OCI-LY3 (cell line): ENCODE results near the gene MYO15B.

Source experiments
- H2AFZ ChIP-seq: fragments of 200-600, 300-600 bp; shearing (Covaris generic); 2 replicates; pipeline ENCODE4 v1.6.0; 2014; ENCODE audit warnings: antibody characterized with exemption, low read depth, low read length
- H3K27ac ChIP-seq: fragments of 200-600, 300-600 bp; sonication (generic); 2 replicates; pipeline ENCODE4 v1.5.1; 2014; ENCODE audit warnings: mild to moderate bottlenecking, low read length, moderate library complexity, mixed read lengths
- H3K27me3 ChIP-seq: fragments of 200-600, 300-600 bp; sonication (generic); 2 replicates; pipeline ENCODE4 v1.6.1; 2014; ENCODE audit warnings: low read depth, low read length, mixed read lengths
- H3K36me3 ChIP-seq: fragments of 200-600, 300-600 bp; sonication (generic); replicated peaks from 2 replicates; pipeline ENCODE3; 2014; ENCODE audit warnings: low read depth, low read length, mixed read lengths
- H3K4me1 ChIP-seq: fragments of 300-600, 200-600 bp; sonication (generic); 2 replicates; pipeline ENCODE4 v1.6.1; 2014; ENCODE audit warnings: low read length, mixed read lengths
- H3K4me2 ChIP-seq: fragments of 200-600, 300-600 bp; sonication (generic); 2 replicates; pipeline ENCODE4 v1.6.1; 2014; ENCODE audit warnings: low read length, mixed read lengths
- H3K4me3 ChIP-seq: fragments of 300-600, 200-600 bp; sonication (generic); 2 replicates; pipeline ENCODE4 v1.5.1; 2014; ENCODE audit warnings: antibody characterized with exemption, mild to moderate bottlenecking, low read length, moderate library complexity
- H3K79me2 ChIP-seq: fragments of 300-600, 200-600 bp; shearing (Covaris generic); 2 replicates; pipeline ENCODE4 v1.6.1; 2014; ENCODE audit warnings: mild to moderate bottlenecking, low read length, mixed read lengths
- H3K9ac ChIP-seq: fragments of 300-600, 200-600 bp; shearing (Covaris generic); 2 replicates; pipeline ENCODE4 v1.6.0; 2014; ENCODE audit warnings: mild to moderate bottlenecking, low read length, moderate library complexity
- H3K9me3 ChIP-seq: fragments of 200-600, 300-600 bp; shearing (Covaris generic); 2 replicates; pipeline ENCODE4 v1.6.1; 2014; ENCODE audit warnings: low read length, mixed read lengths; ENCODE audit not compliant: insufficient read depth
- H4K20me1 ChIP-seq: fragments of 200-600, 300-600 bp; sonication (generic); 2 replicates; pipeline ENCODE4 v1.6.1; 2016; ENCODE audit warnings: low read length, mixed read lengths; ENCODE audit not compliant: insufficient read depth
- CTCF ChIP-seq: fragments of 200-600, 300-600 bp; sonication (generic); IDR thresholded peaks from 2 replicates; pipeline ENCODE4 v1.5.1; 2014; ENCODE audit warnings: antibody characterized with exemption, low read length, low read depth
- EZH2phosphoT487 ChIP-seq: fragments of 200-600 bp; shearing (Covaris generic); IDR thresholded peaks from 2 replicates; pipeline ENCODE4 v1.6.1; 2018; ENCODE audit warnings: antibody characterized with exemption, mixed run types, low read depth

Gene MYO15B

GRCh38 chr17:75542229-75542628 lies 45.4 kb upstream of the MYO15B start:
- H3K4me3 ChIP-seq: no peak overlapping the region
- H3K9ac ChIP-seq: no peak overlapping the region
- no peaks in the 10 kb centered on the region for H3K79me2 ChIP-seq
- H2AFZ ChIP-seq: no peak overlapping the region
- H3K4me1 ChIP-seq: peaks cover 6% of the 10 kb centered on the region; the same call in 1 of the 2 replicates
- H3K36me3 ChIP-seq: no peaks in the 10 kb centered on the region
- no peak overlapping the region for H3K27ac ChIP-seq
- no peaks in the 10 kb centered on the region for H3K27me3 ChIP-seq
- no peak overlapping the region for H3K4me2 ChIP-seq
- H3K9me3 ChIP-seq: no peaks in the 10 kb centered on the region
- TF ChIP-seq EZH2phosphoT487 (no peak), CTCF (no peak)
- no peaks in the 10 kb centered on the region for H4K20me1 ChIP-seq

GRCh38 chr17:75542728-75543336 lies 44.8 kb upstream of the MYO15B start:
- Histone ChIP-seq H3K36me3 (no peaks in the 10 kb centered on the region), H3K9me3 (no peaks in the 10 kb centered on the region), H3K4me3 (no peak overlapping the region), H2AFZ (no peak overlapping the region), H4K20me1 (no peaks in the 10 kb centered on the region), H3K27me3 (no peaks in the 10 kb centered on the region), H3K4me1 (peaks cover 6% of the 10 kb centered on the region; the same call in 1 of the 2 replicates), H3K9ac (no peak overlapping the region), H3K79me2 (no peaks in the 10 kb centered on the region), H3K27ac (no peak overlapping the region), H3K4me2 (no peak overlapping the region)
- TF ChIP-seq CTCF (no peak), EZH2phosphoT487 (no peak)

- Histone ChIP-seq H3K27ac (no peak overlapping the region), H3K9ac (no peak overlapping the region), H3K4me3 (no peak overlapping the region), H3K4me1 (peaks cover 6% of the 10 kb centered on the region; the same call in 1 of the 2 replicates), H3K9me3 (no peaks in the 10 kb centered on the region), H3K4me2 (no peak overlapping the region), H4K20me1 (no peaks in the 10 kb centered on the region), H3K79me2 (no peaks in the 10 kb centered on the region), H3K36me3 (no peaks in the 10 kb centered on the region), H3K27me3 (no peaks in the 10 kb centered on the region), H2AFZ (no peak overlapping the region)
- TF ChIP-seq CTCF (no peak), EZH2phosphoT487 (no peak)
These were observed 43.4 kb upstream of the MYO15B start for GRCh38 chr17:75544250-75544649.

- H3K4me1 ChIP-seq: peaks cover 6% of the 10 kb centered on the region; the same call in 1 of the 2 replicates
- H4K20me1 ChIP-seq: no peaks in the 10 kb centered on the region
- no peaks in the 10 kb centered on the region for H3K9me3 ChIP-seq
- no peak overlapping the region for H2AFZ ChIP-seq
- H3K4me2 ChIP-seq: no peak overlapping the region
- no peaks in the 10 kb centered on the region for H3K36me3 ChIP-seq
- H3K27ac ChIP-seq: no peak overlapping the region
- TF ChIP-seq CTCF (no peak), EZH2phosphoT487 (no peak)
- no peaks in the 10 kb centered on the region for H3K27me3 ChIP-seq
- no peaks in the 10 kb centered on the region for H3K79me2 ChIP-seq
- H3K9ac ChIP-seq: no peak overlapping the region
- no peak overlapping the region for H3K4me3 ChIP-seq
These were observed 41.4 kb upstream of the MYO15B start for GRCh38 chr17:75546181-75546580.
